ENCODE results near the gene TMTC1. TPM values are rescaled to one million over a fixed set of nuclear protein-coding genes. Genes with fewer than 3 reads are reported as not detected.

Gene TMTC1
- total RNA-seq, 1 experiment from 2014 or later: 4.8 TPM

- Histone ChIP-seq H3K9me3 (ENCODE audit: insufficient read depth, low read depth) (no peaks in the 10 kb centered on the region), H4K20me1 (ENCODE audit: insufficient read depth) (no peaks in the 10 kb centered on the region), H2AFZ (no peak overlapping the region), H3K79me2 (ENCODE audit: low read depth) (no peaks in the 10 kb centered on the region), H3K36me3 (ENCODE audit: low read depth) (no peaks in the 10 kb centered on the region), H3K9me2 (ENCODE audit: insufficient read depth) (no peaks in the 10 kb centered on the region), H3K4me3 (no peak overlapping the region), H3K4me2 (no peak overlapping the region), H3K27ac (no peak overlapping the region), H3K27me3 (ENCODE audit: insufficient read depth, low read depth) (no peaks in the 10 kb centered on the region), H3F3A (ENCODE audit: insufficient read depth, low read depth) (no peaks in the 10 kb centered on the region), H3K4me1 (replicated peaks; ENCODE audit: insufficient read depth) (no peaks in the 10 kb centered on the region)
- TF ChIP-seq EZH2 (IDR thresholded peaks at IDR 0.05; ENCODE audit: low read depth) (no peak), CTCF (conservative IDR thresholded peaks at IDR 0.05) (no peak)
- POLR2A ChIA-PET (ENCODE audit: unreplicated experiment): no interaction called here
- intact Hi-C loops (cut with micrococcal nuclease; ENCODE audit: unreplicated experiment): no loop called here
- no peak for DNase-seq
- CTCF ChIA-PET: no interaction called here
- no TSS peak for BruUV-seq (replicated peaks)
These were observed 58.0 kb downstream of the TMTC1 start for GRCh38 chr12:29725587-29726320.

- Histone ChIP-seq H3K9me3 (ENCODE audit: insufficient read depth, low read depth) (no peaks in the 10 kb centered on the region), H3K4me1 (replicated peaks; ENCODE audit: insufficient read depth) (no peaks in the 10 kb centered on the region), H3K4me3 (no peak overlapping the region), H4K20me1 (ENCODE audit: insufficient read depth) (no peaks in the 10 kb centered on the region; the same call in 1 of the 2 replicates), H2AFZ (no peak overlapping the region), H3K36me3 (ENCODE audit: low read depth) (no peaks in the 10 kb centered on the region), H3K9me2 (ENCODE audit: insufficient read depth) (no peaks in the 10 kb centered on the region), H3K27me3 (ENCODE audit: insufficient read depth, low read depth) (no peaks in the 10 kb centered on the region), H3F3A (ENCODE audit: insufficient read depth, low read depth) (no peaks in the 10 kb centered on the region), H3K27ac (no peak overlapping the region), H3K79me2 (ENCODE audit: low read depth) (no peaks in the 10 kb centered on the region), H3K4me2 (no peak overlapping the region)
- no TSS peak for BruUV-seq (replicated peaks)
- TF ChIP-seq EZH2 (IDR thresholded peaks at IDR 0.05; ENCODE audit: low read depth) (no peak), CTCF (conservative IDR thresholded peaks at IDR 0.05) (no peak)
- intact Hi-C loops (cut with micrococcal nuclease; ENCODE audit: unreplicated experiment): no loop called here
- DNase-seq: no peak
- POLR2A ChIA-PET (ENCODE audit: unreplicated experiment): no interaction called here
- CTCF ChIA-PET: no interaction called here
These were observed 61.6 kb downstream of the TMTC1 start for GRCh38 chr12:29722164-29722563.

- POLR2A ChIA-PET (ENCODE audit: unreplicated experiment): no interaction called here
- H4K20me1 ChIP-seq (ENCODE audit: insufficient read depth): no peaks in the 10 kb centered on the region; the same call in 1 of the 2 replicates
- intact Hi-C loops (cut with micrococcal nuclease; ENCODE audit: unreplicated experiment): no loop called here
These were observed 64.4 kb downstream of the TMTC1 start for GRCh38 chr12:29719381-29719780.

More at GRCh38 chr12:29719381-29719780, 64.4 kb downstream of the TMTC1 start:
- Histone ChIP-seq H3K27me3 (ENCODE audit: insufficient read depth, low read depth) (no peaks in the 10 kb centered on the region), H3K27ac (no peak overlapping the region), H3K4me2 (no peak overlapping the region), H2AFZ (no peak overlapping the region), H3K4me3 (no peak overlapping the region), H3K36me3 (ENCODE audit: low read depth) (no peaks in the 10 kb centered on the region), H3K9me3 (ENCODE audit: insufficient read depth, low read depth) (no peaks in the 10 kb centered on the region), H3K4me1 (replicated peaks; ENCODE audit: insufficient read depth) (no peaks in the 10 kb centered on the region), H3K79me2 (ENCODE audit: low read depth) (no peaks in the 10 kb centered on the region), H3F3A (ENCODE audit: insufficient read depth, low read depth) (no peaks in the 10 kb centered on the region), H3K9me2 (ENCODE audit: insufficient read depth) (no peaks in the 10 kb centered on the region)
- CTCF ChIA-PET: no interaction called here
- BruUV-seq (replicated peaks): no TSS peak
- no peak for TF ChIP-seq CTCF (conservative IDR thresholded peaks at IDR 0.05)
- DNase-seq: no peak
